HepG2 (cell line): Measurements from ENCODE around the gene SDC4. TPM values are rescaled to one million over a fixed set of nuclear protein-coding genes. Genes with fewer than 3 reads are reported as not detected.

Experiments used
- ELK4 ChIP-seq: sonication (generic); formaldehyde crosslinking; IDR thresholded peaks from 2 replicates; pipeline ENCODE4 v1.9.0; 2021; ENCODE audit warnings: missing genetic modification reagents, borderline replicate concordance
- HIC2 ChIP-seq: sonication (generic); formaldehyde crosslinking; IDR thresholded peaks from 2 replicates; pipeline ENCODE4 v1.9.0; 2022; ENCODE audit warnings: low read depth, missing genetic modification reagents
- MYNN ChIP-seq: sonication (generic); formaldehyde crosslinking; IDR thresholded peaks from 2 replicates; pipeline ENCODE4 v1.4.0; 2020; ENCODE audit warnings: mild to moderate bottlenecking, low read depth, missing genetic modification reagents
- NFYC ChIP-seq: IDR thresholded peaks from 2 replicates; pipeline ENCODE4 v1.6.1; 2016; ENCODE audit warnings: missing genetic modification reagents, missing compliant biosample characterization
- POLR2A ChIP-seq, 2 experiments: IDR thresholded peaks; 2 replicates each; pipeline ENCODE4 v1.6.1; 2011; ENCODE audit warnings: low read depth in 2 of 2, low read length in 2 of 2, mild to moderate bottlenecking in 1 of 2, moderate library complexity in 1 of 2; ENCODE audit not compliant: insufficient read depth in 1 of 2
- PTBP1 ChIP-seq: fragments of 200-400 bp; formaldehyde crosslinking; IDR thresholded peaks from 2 replicates; pipeline ENCODE4 v1.6.1; 2018; ENCODE audit warnings: low read length, low read depth; ENCODE audit not compliant: poor library complexity, severe bottlenecking
- TAF1 ChIP-seq: sonication (generic); formaldehyde crosslinking; IDR thresholded peaks from 2 replicates; pipeline ENCODE4 v1.4.0; 2020; ENCODE audit warnings: missing genetic modification reagents
- ZBTB10 ChIP-seq: sonication (generic); formaldehyde crosslinking; IDR thresholded peaks from 2 replicates; pipeline ENCODE4 v1.4.0; 2020; ENCODE audit warnings: missing genetic modification reagents, borderline replicate concordance
- ZBTB40 ChIP-seq, 2 experiments: fragments of 450-650 bp in 1 of 2; sonication (generic) in 1 of 2; formaldehyde crosslinking in 1 of 2; IDR thresholded peaks; 2 replicates each; pipeline versions ENCODE4 v1.6.1 to v1.8.0; 2016 to 2022; ENCODE audit warnings: antibody characterized with exemption in 1 of 2, mild to moderate bottlenecking in 1 of 2, missing genetic modification reagents in 1 of 2
- polyA plus RNA-seq, 8 experiments: library from polyadenylated mRNA; depleted of rRNA in 3 of 8; stranded (reverse) in 7 of 8; unstranded in 1 of 8; fragments of >200 nt; fragmentation: Illumina TruSeq in 4 of 8; extraction: Trizol in 4 of 8; gene quantifications; 2 replicates each; pipeline versions ENCODE4 v1.2.1 to v1.2.3, GENCODE V29; 2011 to 2016; ENCODE audit warnings: low read depth in 4 of 8, missing spikeins in 1 of 8, mixed read lengths in 1 of 8; ENCODE audit not compliant: insufficient read depth in 1 of 8
- total RNA-seq, 5 experiments: library from RNA; depleted of rRNA; stranded (reverse); fragments of >200 nt; fragmentation: Illumina TruSeq; extraction: Trizol; gene quantifications; 2 replicates each; pipeline ENCODE4 v1.2.3, GENCODE V29; 2016; ENCODE audit warnings: low read depth in 1 of 5

The SDC4 gene
- total and polyA plus RNA-seq, 2 of the 13 experiments (the other 11 are each of a cell fraction or from before 2014, with no cell fraction given) = 49.0 to 65.1 TPM

GRCh38 chr20:45341939-45342854 lies 6.0 kb downstream of the SDC4 start (continued):
- TF ChIP-seq ZBTB40 (IDR thresholded peaks at IDR 0.05) (no peak), ZBTB40 (CRISPR knock-in tag; IDR thresholded peaks at IDR 0.05) (peak; percentile 76; the same call in 1 of the 2 replicates), TAF1 (peak; percentile 36; the same call in 1 of the 2 replicates), MYNN (no peak), ZBTB10 (CRISPR knock-in tag) (peak; percentile 44; the same call in 1 of the 2 replicates), ELK4 (no peak), NFYC (0 out of 2 replicates have a peak, but pooled peaks have one; percentile 7), POLR2A (IDR thresholded peaks at IDR 0.05; ENCODE audit: insufficient read depth in 1 of 2, low read depth in 2 of 2, low read length in 2 of 2) (peak in 1 of 2 experiments; percentile 65; a peak in 2 of 4 replicates), HIC2 (CRISPR knock-in tag) (peak; percentile 62), PTBP1 (no peak)
